Fibroblast of the aortic adventitia (primary cell): ENCODE data around the gene SLC66A3. TPM values are rescaled to one million over a fixed set of nuclear protein-coding genes. Genes with fewer than 3 reads are reported as not detected.

Source experiments
- DNase-seq: peaks from one replicate; pipeline ENCODE4 v3.0.0-alpha.2; 2010; ENCODE audit warnings: low read depth
- H3K4me3 ChIP-seq: 2 replicates; pipeline ENCODE4 v1.5.1; 2011; ENCODE audit warnings: low read depth, mild to moderate bottlenecking, control low read depth, low read length, moderate library complexity
- total RNA-seq: library from RNA; depleted of rRNA; stranded (reverse); fragments of >200 nt; gene quantifications from 2 replicates; pipeline ENCODE4 v1.2.3, GENCODE V29; 2012; ENCODE audit warnings: low replicate concordance
- TF ChIP-seq, protein P1 (sequence below): IDR thresholded peaks from 2 replicates; pipeline ENCODE4 v1.5.1; 2011; ENCODE audit warnings: mild to moderate bottlenecking, low read length, control low read depth, inconsistent platforms; ENCODE audit not compliant: insufficient read depth

Gene SLC66A3
- total RNA-seq, 1 donor, result 48.2 TPM

- TF ChIP-seq, protein P1, sequence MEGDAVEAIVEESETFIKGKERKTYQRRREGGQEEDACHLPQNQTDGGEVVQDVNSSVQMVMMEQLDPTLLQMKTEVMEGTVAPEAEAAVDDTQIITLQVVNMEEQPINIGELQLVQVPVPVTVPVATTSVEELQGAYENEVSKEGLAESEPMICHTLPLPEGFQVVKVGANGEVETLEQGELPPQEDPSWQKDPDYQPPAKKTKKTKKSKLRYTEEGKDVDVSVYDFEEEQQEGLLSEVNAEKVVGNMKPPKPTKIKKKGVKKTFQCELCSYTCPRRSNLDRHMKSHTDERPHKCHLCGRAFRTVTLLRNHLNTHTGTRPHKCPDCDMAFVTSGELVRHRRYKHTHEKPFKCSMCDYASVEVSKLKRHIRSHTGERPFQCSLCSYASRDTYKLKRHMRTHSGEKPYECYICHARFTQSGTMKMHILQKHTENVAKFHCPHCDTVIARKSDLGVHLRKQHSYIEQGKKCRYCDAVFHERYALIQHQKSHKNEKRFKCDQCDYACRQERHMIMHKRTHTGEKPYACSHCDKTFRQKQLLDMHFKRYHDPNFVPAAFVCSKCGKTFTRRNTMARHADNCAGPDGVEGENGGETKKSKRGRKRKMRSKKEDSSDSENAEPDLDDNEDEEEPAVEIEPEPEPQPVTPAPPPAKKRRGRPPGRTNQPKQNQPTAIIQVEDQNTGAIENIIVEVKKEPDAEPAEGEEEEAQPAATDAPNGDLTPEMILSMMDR, result no peak
- H3K4me3 ChIP-seq, result no peak overlapping the region
- DNase-seq, result no peak
These were observed 65.2 kb downstream of the SLC66A3 start for GRCh38 chr2:11220445-11220844.

DNA sequence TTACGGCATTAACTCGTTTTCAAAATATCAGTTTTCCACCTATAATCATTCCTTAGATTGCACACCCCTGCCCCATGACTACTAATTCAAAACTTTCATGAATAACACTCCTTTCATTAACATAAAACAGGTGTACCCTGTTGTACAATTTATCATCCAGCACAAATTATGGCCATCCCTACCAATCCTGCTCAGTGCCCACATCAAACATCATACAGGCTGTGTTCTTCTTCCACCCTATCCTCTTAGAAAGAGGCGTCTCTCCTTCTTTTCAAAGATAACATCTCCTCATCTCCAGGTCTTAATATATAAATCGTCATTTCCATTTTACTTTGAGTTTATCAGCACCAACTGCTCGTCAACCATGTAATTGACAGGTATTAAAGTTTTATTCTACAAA lies 67.6 kb downstream of the SLC66A3 start:
- TF ChIP-seq, protein P1, result no peak
- no peak for DNase-seq

GRCh38 chr2:11224887-11225286 lies 69.6 kb downstream of the SLC66A3 start:
- TF ChIP-seq, protein P1, result no peak
- no peak for DNase-seq
- no peak overlapping the region for H3K4me3 ChIP-seq

More for the DNA sequence above, 67.6 kb downstream of the SLC66A3 start:
- no peak overlapping the region for H3K4me3 ChIP-seq

DNA sequence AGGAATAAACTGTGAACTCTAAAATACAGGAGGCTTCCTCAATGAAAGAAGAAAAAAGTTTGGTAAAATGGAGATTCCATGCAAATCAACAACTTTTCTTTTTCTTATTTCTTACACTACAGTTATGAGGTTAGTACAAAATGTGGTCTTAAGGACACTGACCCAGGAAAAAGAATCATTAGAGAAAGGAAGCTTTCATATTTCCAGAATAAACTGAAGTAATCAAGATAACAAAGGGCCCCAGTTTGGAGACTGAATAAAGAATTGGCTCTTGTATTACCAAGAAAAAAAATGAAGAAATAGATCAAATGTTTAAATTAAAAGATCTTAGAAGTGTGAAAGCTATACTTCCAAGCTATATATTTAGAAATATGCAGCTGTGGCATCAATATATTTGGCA lies 72.3 kb downstream of the SLC66A3 start:
- TF ChIP-seq, protein P1, result no peak
- no peak overlapping the region for H3K4me3 ChIP-seq
- DNase-seq, result no peak

Other genes with a start within 250 kb of the SLC66A3 start
- not detected in 2 replicates for gene KCNF1, start 243.5 kb upstream of the SLC66A3 start, total RNA-seq
- gene ROCK2, start 189.2 kb downstream of the SLC66A3 start, total RNA-seq, result 65.3 and 92.9 TPM in 2 replicates